Glutamatergic neuron (in vitro differentiated cells): ENCODE data around the gene AAMP. TPM values are rescaled to one million over a fixed set of nuclear protein-coding genes. Genes with fewer than 3 reads are reported as not detected.

Experiments
- DNase-seq: peaks from one replicate; pipeline ENCODE4 v3.0.0; 2022
- H3K27ac Mint-ChIP-seq: one replicate; pipeline ENCODE4 v1.8.0; 2020; ENCODE audit warnings: mild to moderate bottlenecking, mixed read lengths, inconsistent platforms; ENCODE audit not compliant: unreplicated experiment
- H3K27me3 Mint-ChIP-seq: one replicate; pipeline ENCODE4 v1.8.0; 2020; ENCODE audit warnings: mild to moderate bottlenecking, moderate library complexity, mixed read lengths, inconsistent platforms; ENCODE audit not compliant: unreplicated experiment
- H3K36me3 Mint-ChIP-seq: one replicate; pipeline ENCODE4 v1.8.0; 2020; ENCODE audit warnings: mild to moderate bottlenecking, mixed read lengths, inconsistent platforms; ENCODE audit not compliant: unreplicated experiment
- H3K4me1 Mint-ChIP-seq: one replicate; pipeline ENCODE4 v1.8.0; 2020; ENCODE audit warnings: mild to moderate bottlenecking, low read depth, mixed read lengths, inconsistent platforms; ENCODE audit not compliant: unreplicated experiment
- H3K4me3 Mint-ChIP-seq: one replicate; pipeline ENCODE4 v1.8.0; 2020; ENCODE audit warnings: mild to moderate bottlenecking, mixed read lengths, inconsistent platforms; ENCODE audit not compliant: unreplicated experiment
- H3K9me3 Mint-ChIP-seq: one replicate; pipeline ENCODE4 v1.8.0; 2020; ENCODE audit warnings: mild to moderate bottlenecking, moderate library complexity, mixed read lengths, inconsistent platforms; ENCODE audit not compliant: unreplicated experiment
- CTCF ChIP-seq: fragments of 200-600 bp; sonication (generic); IDR thresholded peaks from one replicate; pipeline ENCODE4 v1.5.0; 2021; ENCODE audit not compliant: partially characterized antibody, unreplicated experiment
- total RNA-seq: library from RNA; stranded (reverse); fragmentation: NEBNext Ultra II Directional; extraction: Animal tissue kit (Norgen Biotek cat#: 25700); gene quantifications from one replicate; pipeline ENCODE4 v1.2.1, GENCODE V29; 2021; ENCODE audit not compliant: unreplicated experiment

The AAMP gene
- total RNA-seq, 1 donor from 2014 or later: 64.6 TPM

- Mint-ChIP-seq H3K36me3 (no peaks in the 10 kb centered on the region), H3K4me3 (no peak overlapping the region), H3K4me1 (peaks cover 34% of the 10 kb centered on the region), H3K9me3 (peaks cover 1% of the 10 kb centered on the region), H3K27me3 (no peaks in the 10 kb centered on the region), H3K27ac (no peak overlapping the region)
- DNase-seq: no peak
- TF ChIP-seq CTCF: no peak
Observed at GRCh38 chr2:218223046-218223445, 46.9 kb downstream of the AAMP start.

GRCh38 chr2:218221000-218221399 lies 48.9 kb downstream of the AAMP start:
- Mint-ChIP-seq H3K4me1 (peaks cover 36% of the 10 kb centered on the region), H3K4me3 (no peak overlapping the region)

GRCh38 chr2:218219934-218220333 lies 50.0 kb downstream of the AAMP start:
- Mint-ChIP-seq H3K27ac (no peak overlapping the region), H3K36me3 (no peaks in the 10 kb centered on the region), H3K9me3 (peaks cover 7% of the 10 kb centered on the region), H3K4me1 (peaks cover 36% of the 10 kb centered on the region), H3K4me3 (peak overlapping the region; percentile 53), H3K27me3 (peaks cover 4% of the 10 kb centered on the region)
- no peak for DNase-seq
- no peak for TF ChIP-seq CTCF

More at GRCh38 chr2:218221000-218221399, 48.9 kb downstream of the AAMP start:
- Mint-ChIP-seq H3K9me3 (peaks cover 7% of the 10 kb centered on the region), H3K27me3 (peaks cover 4% of the 10 kb centered on the region), H3K36me3 (no peaks in the 10 kb centered on the region), H3K27ac (no peak overlapping the region)
- no peak for TF ChIP-seq CTCF
- no peak for DNase-seq

- no peak for TF ChIP-seq CTCF
- Mint-ChIP-seq H3K4me3 (peak overlapping the region; percentile 93), H3K27me3 (peaks cover 4% of the 10 kb centered on the region), H3K4me1 (peaks cover 30% of the 10 kb centered on the region), H3K27ac (peak overlapping the region; percentile 80), H3K9me3 (peaks cover 7% of the 10 kb centered on the region), H3K36me3 (no peaks in the 10 kb centered on the region)
- DNase-seq: no peak
Observed at GRCh38 chr2:218218268-218219185, 51.4 kb downstream of the AAMP start.
